Stimulated activated CD8-positive, alpha-beta memory T cell treated with anti-CD3 and anti-CD28 coated beads, Interleukin-7, amount 100 ng/mL, for 48 hours (primary cell): ENCODE data around the gene CCL7.
A peak's percentile ranks its signal among the peaks of the same experiment; 100 is the strongest.

Experiments
- DNase-seq, 2 donors: peaks; one replicate each; pipeline ENCODE4 v3.0.0-alpha.2; 2020; ENCODE audit warnings: low read depth in 1 of 2; ENCODE audit errors: extremely low read depth in 1 of 2

CCL7 gene

GRCh38 chr17:34283571-34283970 is 13.6 kb downstream of the CCL7 start:
- no peak for DNase-seq

- DNase-seq: no peak
Measured at GRCh38 chr17:34285286-34285792, 15.3 kb downstream of the CCL7 start, which contains the start of gene CCL11. Gene CCL11 (plus strand): TSS chr17:34285742. CDS start chr17:34285809, 67 bp downstream.

- no peak for DNase-seq
Measured at GRCh38 chr17:34287875-34288274, 17.9 kb downstream of the CCL7 start.

- DNase-seq: no peak
Measured at GRCh38 chr17:34290586-34290985, 20.6 kb downstream of the CCL7 start.

GRCh38 chr17:34291721-34292348 is 21.8 kb downstream of the CCL7 start:
- DNase-seq: no peak

- no peak for DNase-seq
Measured at GRCh38 chr17:34299027-34299426, 29.0 kb downstream of the CCL7 start.

GRCh38 chr17:34299956-34300577 is 30.0 kb downstream of the CCL7 start:
- DNase-seq: no peak

- DNase-seq: no peak
Measured at GRCh38 chr17:34300652-34301370, 30.8 kb downstream of the CCL7 start.

GRCh38 chr17:34301986-34302385 is 32.0 kb downstream of the CCL7 start:
- DNase-seq: no peak

GRCh38 chr17:34302636-34303035 is 32.6 kb downstream of the CCL7 start:
- no peak for DNase-seq

GRCh38 chr17:34303606-34304005 is 33.6 kb downstream of the CCL7 start:
- DNase-seq: no peak

- DNase-seq: no peak
Measured at GRCh38 chr17:34305061-34305460, 35.0 kb downstream of the CCL7 start.

- no peak for DNase-seq
Measured at GRCh38 chr17:34305606-34306005, 35.6 kb downstream of the CCL7 start.

GRCh38 chr17:34306466-34306865 is 36.4 kb downstream of the CCL7 start:
- DNase-seq: no peak

- DNase-seq: no peak
Measured at GRCh38 chr17:34307110-34307509, 37.1 kb downstream of the CCL7 start.

- no peak for DNase-seq
Measured at GRCh38 chr17:34308371-34308770, 38.4 kb downstream of the CCL7 start.

GRCh38 chr17:34311291-34311690 is 41.3 kb downstream of the CCL7 start:
- DNase-seq: no peak

GRCh38 chr17:34312080-34312479 is 42.1 kb downstream of the CCL7 start:
- DNase-seq: no peak

- DNase-seq: no peak
Measured at GRCh38 chr17:34313164-34313563, 43.1 kb downstream of the CCL7 start.

GRCh38 chr17:34314279-34314678 is 44.3 kb downstream of the CCL7 start:
- no peak for DNase-seq

GRCh38 chr17:34318474-34318873 is 48.5 kb downstream of the CCL7 start:
- peak in 1 of 2 donors; percentile 2 for DNase-seq

GRCh38 chr17:34319039-34319483 is 49.0 kb downstream of the CCL7 start, which contains the start of gene CCL8:
Gene CCL8 (plus strand): TSS chr17:34319435. CDS start chr17:34319502, 67 bp downstream.
- no peak for DNase-seq
